GM18951 (cell line): ENCODE measurements around the gene ZSCAN16.

ENCODE experiments used
- POLR2A ChIP-seq: IDR thresholded peaks from 4 replicates; pipeline ENCODE4 v1.6.1; 2011; ENCODE audit warnings: mild to moderate bottlenecking; ENCODE audit not compliant: insufficient read length, insufficient read depth; ENCODE audit errors: extremely low read depth
- in situ Hi-C: fragments of 300-500 bp; cut with MboI; formaldehyde crosslinking; loops from one replicate; pipeline ENCODE4 v1.12.0; 2022; ENCODE audit warnings: low sequenced_read_pairs, mixed read lengths, inconsistent platforms; ENCODE audit not compliant: unreplicated experiment

ZSCAN16 gene

GRCh38 chr6:28167068-28167467 lies 42.7 kb downstream of the ZSCAN16 start:
- in situ Hi-C loops = no loop called here
- no peak for TF ChIP-seq POLR2A

DNA sequence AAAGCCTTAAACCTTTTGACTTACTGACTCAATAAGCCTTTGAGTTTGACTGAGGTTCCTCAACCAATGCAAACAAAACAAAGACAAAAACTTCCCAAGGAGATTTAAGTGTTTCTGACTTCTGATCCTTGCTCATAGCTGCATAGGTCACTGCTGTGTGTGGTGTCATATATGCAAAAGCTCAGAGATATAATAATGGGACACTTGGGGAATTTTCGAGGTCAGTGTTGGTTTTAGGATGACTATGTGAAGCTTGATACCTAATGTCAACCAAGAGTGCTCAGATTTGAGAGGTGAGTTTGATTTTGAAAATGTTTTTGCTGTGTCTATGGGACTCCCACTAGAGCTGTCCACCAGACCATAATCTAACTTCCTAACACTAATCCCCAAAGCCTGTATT lies 43.5 kb downstream of the ZSCAN16 start:
- no peak for TF ChIP-seq POLR2A
- in situ Hi-C loops = no loop called here

DNA sequence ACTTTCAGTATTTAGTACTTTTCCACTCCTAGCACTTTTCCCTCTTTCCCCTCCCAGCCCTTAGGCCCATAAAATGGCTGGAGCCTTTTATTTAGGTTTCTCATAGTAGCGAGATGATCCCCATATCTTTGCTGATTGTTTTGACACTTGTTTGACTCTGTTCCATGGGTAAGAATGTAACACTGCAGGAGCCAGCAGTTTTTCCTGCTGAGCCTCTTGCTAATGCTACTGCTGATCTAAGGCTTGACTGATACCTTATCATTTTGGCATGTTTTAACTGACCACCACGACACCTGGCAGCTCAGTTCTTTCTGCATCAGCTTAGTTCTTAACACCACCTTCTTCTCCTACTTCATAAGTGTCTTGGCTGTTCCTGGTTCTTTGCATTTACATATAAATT lies 46.9 kb downstream of the ZSCAN16 start:
- in situ Hi-C loops = no loop called here
- no peak for TF ChIP-seq POLR2A

- no peak for TF ChIP-seq POLR2A
- in situ Hi-C loops = no loop called here
Measured at GRCh38 chr6:28172006-28172405, 47.6 kb downstream of the ZSCAN16 start.

GRCh38 chr6:28176373-28176772 lies 52.0 kb downstream of the ZSCAN16 start:
- in situ Hi-C loops = no loop called here
- TF ChIP-seq POLR2A = no peak
